OCI-LY1 (cell line): ENCODE data around the gene C13orf46.

ENCODE experiments used
- H2AFZ ChIP-seq: fragments of 200-600 bp; sonication (generic), shearing (Covaris generic); 2 replicates; pipeline ENCODE4 v1.6.0; 2014; ENCODE audit warnings: antibody characterized with exemption, mild to moderate bottlenecking, low read length
- H3F3A ChIP-seq: fragments of 200-600 bp; sonication (generic), shearing (Covaris generic); 2 replicates; pipeline ENCODE4 v1.6.0; 2014; ENCODE audit warnings: mild to moderate bottlenecking, antibody characterized with exemption, low read length, moderate library complexity; ENCODE audit not compliant: insufficient read depth
- H3K27ac ChIP-seq: fragments of 200-600 bp; sonication (generic); 2 replicates; pipeline ENCODE4 v1.5.1; 2014; ENCODE audit warnings: low read length, mixed run types, mild to moderate bottlenecking, low read depth; ENCODE audit not compliant: poor library complexity, severe bottlenecking
- H3K27me3 ChIP-seq: fragments of 200-600 bp; sonication (generic); 2 replicates; pipeline ENCODE4 v1.6.0; 2014; ENCODE audit warnings: antibody characterized with exemption, mild to moderate bottlenecking, low read length, moderate library complexity; ENCODE audit not compliant: insufficient read depth
- H3K36me3 ChIP-seq: fragments of 200-600 bp; sonication (generic); 2 replicates; pipeline ENCODE4 v1.6.1; 2014; ENCODE audit warnings: mild to moderate bottlenecking, antibody characterized with exemption, low read length, moderate library complexity, mixed read lengths; ENCODE audit not compliant: insufficient read depth
- H3K4me1 ChIP-seq: fragments of 200-600 bp; sonication (generic); 2 replicates; pipeline ENCODE4 v1.5.1; 2014; ENCODE audit warnings: mild to moderate bottlenecking, low read length, moderate library complexity; ENCODE audit not compliant: insufficient read depth, severe bottlenecking
- H3K4me2 ChIP-seq: fragments of 200-600 bp; sonication (generic), shearing (Covaris generic); 2 replicates; pipeline ENCODE4 v1.6.1; 2014; ENCODE audit warnings: low read length
- H3K4me3 ChIP-seq: fragments of 200-600 bp; sonication (generic); 2 replicates; pipeline ENCODE4 v1.5.1; 2014; ENCODE audit warnings: low read length, low read depth, mild to moderate bottlenecking, mixed read lengths; ENCODE audit not compliant: poor library complexity, severe bottlenecking
- H3K79me2 ChIP-seq: fragments of 200-600 bp; shearing (Covaris generic); 2 replicates; pipeline ENCODE4 v1.6.1; 2016; ENCODE audit warnings: mixed run types, low read length, mixed read lengths; ENCODE audit not compliant: insufficient read depth
- H3K9ac ChIP-seq: fragments of 200-600 bp; sonication (generic), shearing (Covaris generic); 2 replicates; pipeline ENCODE4 v1.6.1; 2014; ENCODE audit warnings: mild to moderate bottlenecking, low read length, mixed read lengths
- H3K9me2 ChIP-seq: fragments of 200-600 bp; sonication (generic), shearing (Covaris generic); 2 replicates; pipeline ENCODE4 v1.6.1; 2014; ENCODE audit warnings: low read depth, mild to moderate bottlenecking, low read length, mixed read lengths
- H3K9me3 ChIP-seq: fragments of 200-600 bp; shearing (Covaris generic); 2 replicates; pipeline ENCODE4 v1.6.1; 2014; ENCODE audit warnings: low read length, mixed read lengths
- H4K20me1 ChIP-seq: fragments of 200-600 bp; sonication (generic), shearing (Covaris generic); 2 replicates; pipeline ENCODE4 v1.6.0; 2016; ENCODE audit warnings: mild to moderate bottlenecking, low read length; ENCODE audit not compliant: insufficient read depth
- EZH2 ChIP-seq: fragments of 200-600 bp; sonication (generic), shearing (Covaris generic); IDR thresholded peaks from 2 replicates; pipeline ENCODE4 v1.8.0; 2017; ENCODE audit warnings: borderline replicate concordance, mixed run types, mild to moderate bottlenecking, antibody characterized with exemption, low read length, moderate library complexity, mixed read lengths
- TF ChIP-seq, protein P1 (sequence below): fragments of 200-600 bp; sonication (generic), shearing (Covaris generic); IDR thresholded peaks from 2 replicates; pipeline ENCODE4 v1.5.1; 2017; ENCODE audit warnings: mild to moderate bottlenecking, antibody characterized with exemption, low read length, moderate library complexity, mixed read lengths

The C13orf46 gene

GRCh38 chr13:113977976-113978375, 4.1 kb upstream of the C13orf46 start:
- H3K4me1 ChIP-seq = no peaks in the 10 kb centered on the region
- no peaks in the 10 kb centered on the region for H3F3A ChIP-seq
- H3K4me3 ChIP-seq = no peak overlapping the region
- H3K27ac ChIP-seq = no peak overlapping the region
- no peak overlapping the region for H3K4me2 ChIP-seq
- no peaks in the 10 kb centered on the region for H3K79me2 ChIP-seq
- H2AFZ ChIP-seq = no peak overlapping the region
- no peaks in the 10 kb centered on the region for H3K27me3 ChIP-seq
- no peak for TF ChIP-seq EZH2
- TF ChIP-seq, protein P1, sequence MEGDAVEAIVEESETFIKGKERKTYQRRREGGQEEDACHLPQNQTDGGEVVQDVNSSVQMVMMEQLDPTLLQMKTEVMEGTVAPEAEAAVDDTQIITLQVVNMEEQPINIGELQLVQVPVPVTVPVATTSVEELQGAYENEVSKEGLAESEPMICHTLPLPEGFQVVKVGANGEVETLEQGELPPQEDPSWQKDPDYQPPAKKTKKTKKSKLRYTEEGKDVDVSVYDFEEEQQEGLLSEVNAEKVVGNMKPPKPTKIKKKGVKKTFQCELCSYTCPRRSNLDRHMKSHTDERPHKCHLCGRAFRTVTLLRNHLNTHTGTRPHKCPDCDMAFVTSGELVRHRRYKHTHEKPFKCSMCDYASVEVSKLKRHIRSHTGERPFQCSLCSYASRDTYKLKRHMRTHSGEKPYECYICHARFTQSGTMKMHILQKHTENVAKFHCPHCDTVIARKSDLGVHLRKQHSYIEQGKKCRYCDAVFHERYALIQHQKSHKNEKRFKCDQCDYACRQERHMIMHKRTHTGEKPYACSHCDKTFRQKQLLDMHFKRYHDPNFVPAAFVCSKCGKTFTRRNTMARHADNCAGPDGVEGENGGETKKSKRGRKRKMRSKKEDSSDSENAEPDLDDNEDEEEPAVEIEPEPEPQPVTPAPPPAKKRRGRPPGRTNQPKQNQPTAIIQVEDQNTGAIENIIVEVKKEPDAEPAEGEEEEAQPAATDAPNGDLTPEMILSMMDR = no peak
- no peaks in the 10 kb centered on the region for H3K9me2 ChIP-seq
- H4K20me1 ChIP-seq = no peaks in the 10 kb centered on the region
- peaks cover 79% of the 10 kb centered on the region for H3K36me3 ChIP-seq
- H3K9me3 ChIP-seq = no peaks in the 10 kb centered on the region
- H3K9ac ChIP-seq = no peak overlapping the region

GRCh38 chr13:113976711-113977684, 3.1 kb upstream of the C13orf46 start:
- H3K4me2 ChIP-seq = no peak overlapping the region
- no peaks in the 10 kb centered on the region for H3K9me3 ChIP-seq
- H3K79me2 ChIP-seq = no peaks in the 10 kb centered on the region
- no peaks in the 10 kb centered on the region for H4K20me1 ChIP-seq
- no peaks in the 10 kb centered on the region for H3K4me1 ChIP-seq
- no peaks in the 10 kb centered on the region for H3F3A ChIP-seq
- H3K36me3 ChIP-seq = peaks cover 71% of the 10 kb centered on the region
- H3K27ac ChIP-seq = no peak overlapping the region
- no peak overlapping the region for H3K4me3 ChIP-seq
- H3K9ac ChIP-seq = no peak overlapping the region
- H3K9me2 ChIP-seq = no peaks in the 10 kb centered on the region
- H3K27me3 ChIP-seq = no peaks in the 10 kb centered on the region
- H2AFZ ChIP-seq = no peak overlapping the region
- TF ChIP-seq EZH2 = no peak
- TF ChIP-seq, protein P1 = no peak

DNA sequence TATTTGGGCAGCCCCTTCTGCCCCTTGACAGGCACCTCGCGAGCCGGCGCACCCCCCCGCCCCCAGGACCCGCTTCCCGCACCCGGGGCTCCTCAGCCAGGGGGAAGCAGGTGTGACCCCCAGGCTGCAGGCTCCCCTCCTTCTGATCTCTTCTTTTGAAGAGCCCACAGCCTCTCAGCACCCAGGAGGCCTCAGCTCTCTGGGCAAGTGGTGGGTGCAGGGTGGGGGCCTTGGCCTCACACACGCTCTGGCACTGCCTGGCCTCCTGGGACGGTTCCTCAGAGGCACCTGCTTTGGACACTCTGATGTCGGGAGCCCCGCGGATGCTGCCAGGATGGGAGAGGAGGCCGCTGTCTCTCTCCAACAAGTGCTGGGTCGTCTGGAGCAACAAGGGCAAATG, 1.5 kb upstream of the C13orf46 start:
- Histone ChIP-seq H3K4me3 (no peak overlapping the region), H3K27ac (no peak overlapping the region), H3K36me3 (peaks cover 56% of the 10 kb centered on the region), H3K9me3 (no peaks in the 10 kb centered on the region), H3K4me2 (no peak overlapping the region), H4K20me1 (no peaks in the 10 kb centered on the region), H3F3A (no peaks in the 10 kb centered on the region), H3K9me2 (no peaks in the 10 kb centered on the region), H2AFZ (no peak overlapping the region), H3K9ac (no peak overlapping the region), H3K79me2 (no peaks in the 10 kb centered on the region), H3K27me3 (no peaks in the 10 kb centered on the region), H3K4me1 (no peaks in the 10 kb centered on the region)
- TF ChIP-seq, protein P1 = no peak
- TF ChIP-seq EZH2 = no peak
